Stimulated activated CD8-positive, alpha-beta memory T cell treated with anti-CD3 and anti-CD28 coated beads, Interleukin-15, amount 100 ng/mL, for 4 hours (primary cell): ENCODE results near the gene RTCA.
"Not testable (repeated sequence)": the region's sequence is repeated elsewhere in the genome, so short reads cannot be mapped to it uniquely, and the experiment has no call there.

Experiments
- DNase-seq, 2 donors: peaks; one replicate each; pipeline ENCODE4 v3.0.0-alpha.2; 2020; ENCODE audit warnings: low read depth in 2 of 2

The RTCA gene

GRCh38 chr1:100261686-100262085 lies 4.3 kb upstream of the RTCA start:
- no peak for DNase-seq

- not testable (repeated sequence) for DNase-seq
Measured at GRCh38 chr1:100264081-100264480, 1.9 kb upstream of the RTCA start.

GRCh38 chr1:100265562-100265930 lies 470 bp upstream of the RTCA start:
- DNase-seq: no peak

GRCh38 chr1:100266741-100267140 lies 725 bp downstream of the RTCA start:
- no peak for DNase-seq

GRCh38 chr1:100267284-100267683 lies 1.3 kb downstream of the RTCA start:
- DNase-seq: no peak

- no peak for DNase-seq
Measured at GRCh38 chr1:100268202-100268601, 2.2 kb downstream of the RTCA start.

- DNase-seq: no peak
Measured at GRCh38 chr1:100277866-100278265, 11.8 kb downstream of the RTCA start.

DNA sequence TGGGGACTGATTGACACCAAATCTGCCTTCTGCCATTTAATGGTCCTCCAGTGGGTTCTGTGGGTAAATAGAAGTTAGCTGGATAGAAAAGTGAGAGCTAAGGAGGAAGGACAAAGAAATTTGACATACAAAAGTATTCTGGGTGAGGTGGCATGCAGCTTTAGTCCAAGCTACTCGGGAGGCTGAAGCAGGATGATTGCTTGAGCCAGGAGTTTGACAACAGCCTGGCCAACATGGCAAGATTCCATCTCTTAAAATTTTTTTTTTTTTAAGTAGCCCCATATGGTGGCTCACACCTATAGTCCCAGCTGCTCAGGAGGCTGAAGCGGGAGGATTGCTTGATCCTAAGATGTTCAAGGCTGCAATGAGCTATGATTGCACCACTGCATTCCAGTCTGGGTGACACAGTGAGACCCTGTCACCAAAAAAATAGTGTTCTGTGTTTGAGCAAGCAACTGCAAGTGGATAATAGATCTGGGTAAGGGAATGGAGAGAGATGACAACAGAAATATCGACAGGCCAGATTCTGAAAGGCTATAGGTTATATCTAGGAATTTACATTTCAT lies 13.4 kb downstream of the RTCA start:
- no peak for DNase-seq

- no peak for DNase-seq
Measured at GRCh38 chr1:100279954-100280682, 14.1 kb downstream of the RTCA start.

GRCh38 chr1:100284591-100284990 lies 18.6 kb downstream of the RTCA start:
- DNase-seq: no peak

GRCh38 chr1:100287162-100287561 lies 21.1 kb downstream of the RTCA start:
- no peak for DNase-seq

- no peak for DNase-seq
Measured at GRCh38 chr1:100290291-100290690, 24.3 kb downstream of the RTCA start.

- no peak for DNase-seq
Measured at GRCh38 chr1:100292711-100293110, 26.7 kb downstream of the RTCA start.

GRCh38 chr1:100296140-100296539 lies 30.1 kb downstream of the RTCA start:
- no peak for DNase-seq

- DNase-seq: not testable (repeated sequence)
Measured at GRCh38 chr1:100296997-100297396, 31.0 kb downstream of the RTCA start.

GRCh38 chr1:100298512-100298911 lies 32.5 kb downstream of the RTCA start:
- no peak for DNase-seq

- no peak for DNase-seq
Measured at GRCh38 chr1:100299521-100300222, 33.7 kb downstream of the RTCA start.

- DNase-seq: no peak
Measured at GRCh38 chr1:100300691-100301090, 34.7 kb downstream of the RTCA start.

- DNase-seq: no peak
Measured at GRCh38 chr1:100302739-100303138, 36.7 kb downstream of the RTCA start.

- DNase-seq: no peak
Measured at GRCh38 chr1:100304227-100304626, 38.2 kb downstream of the RTCA start.

GRCh38 chr1:100304921-100305320 lies 38.9 kb downstream of the RTCA start:
- DNase-seq: no peak

GRCh38 chr1:100305954-100306353 lies 39.9 kb downstream of the RTCA start:
- DNase-seq: no peak

- no peak for DNase-seq
Measured at GRCh38 chr1:100306735-100307313, 40.8 kb downstream of the RTCA start.
